Stimulated activated CD4-positive, alpha-beta T cell treated with anti-CD3 and anti-CD28 coated beads, Interleukin-2, amount 100 ng/mL, for 24 hours (primary cell): Measurements from ENCODE around the gene OFD1.
"Not testable (repeated sequence)": the region's sequence is repeated elsewhere in the genome, so short reads cannot be mapped to it uniquely, and the experiment has no call there.

Experiments used
- DNase-seq, 2 donors: peaks; one replicate each; pipeline ENCODE4 v3.0.0-alpha.2; 2020

OFD1 gene

GRCh38 chrX:13702111-13702789, 32.3 kb upstream of the OFD1 start:
- no peak for DNase-seq

GRCh38 chrX:13703135-13703534, 31.4 kb upstream of the OFD1 start:
- no peak for DNase-seq

GRCh38 chrX:13703589-13703988, 31.0 kb upstream of the OFD1 start:
- DNase-seq: no peak

GRCh38 chrX:13711141-13711540, 23.4 kb upstream of the OFD1 start:
- no peak for DNase-seq

- no peak for DNase-seq
Measured at GRCh38 chrX:13716455-13716854, 18.1 kb upstream of the OFD1 start.

- peak in 1 of 2 donors; percentile 12 for DNase-seq
Measured at GRCh38 chrX:13716905-13717304, 17.6 kb upstream of the OFD1 start.

- no peak for DNase-seq
Measured at GRCh38 chrX:13717700-13718472, 16.7 kb upstream of the OFD1 start.

- DNase-seq: no peak
Measured at GRCh38 chrX:13719192-13719856, 15.2 kb upstream of the OFD1 start.

GRCh38 chrX:13721371-13721770, 13.2 kb upstream of the OFD1 start:
- DNase-seq: no peak

GRCh38 chrX:13721819-13722519, 12.6 kb upstream of the OFD1 start:
- DNase-seq: no peak

GRCh38 chrX:13724878-13725277, 9.7 kb upstream of the OFD1 start:
- peak; percentile 34 to 35 for DNase-seq

- not testable (repeated sequence) for DNase-seq
Measured at GRCh38 chrX:13726583-13726982, 8.0 kb upstream of the OFD1 start.

- DNase-seq: not testable (repeated sequence)
Measured at GRCh38 chrX:13730523-13730922, 4.0 kb upstream of the OFD1 start.

GRCh38 chrX:13732246-13733067, 2.1 kb upstream of the OFD1 start:
- DNase-seq: no peak

GRCh38 chrX:13733506-13733905, 1.0 kb upstream of the OFD1 start:
- DNase-seq: no peak

- no peak for DNase-seq
Measured at GRCh38 chrX:13741695-13742094, 7.1 kb downstream of the OFD1 start.

GRCh38 chrX:13742397-13743176, 8.0 kb downstream of the OFD1 start:
- peak; percentile 28 to 56 for DNase-seq

GRCh38 chrX:13747836-13748235, 13.3 kb downstream of the OFD1 start:
- no peak for DNase-seq

- DNase-seq: no peak
Measured at GRCh38 chrX:13748486-13748885, 13.9 kb downstream of the OFD1 start.

- DNase-seq: no peak
Measured at GRCh38 chrX:13750204-13750603, 15.7 kb downstream of the OFD1 start.

GRCh38 chrX:13750812-13751211, 16.3 kb downstream of the OFD1 start:
- DNase-seq: no peak

- DNase-seq: no peak
Measured at GRCh38 chrX:13752141-13752540, 17.6 kb downstream of the OFD1 start.
